Right atrium auricular region (tissue), 2 donors: ENCODE results near the gene TAX1BP1. TPM values are rescaled to one million over a fixed set of nuclear protein-coding genes. Genes with fewer than 3 reads are reported as not detected.

Source experiments
- DNase-seq: peaks from one replicate; pipeline ENCODE4 v3.0.0-alpha.2; 2019; ENCODE audit warnings: low spot score
- H3K27ac ChIP-seq, 2 donors: fragments of 200-600 bp; sonication (generic); 1 replicate in 1 of 2; 2 replicates in 1 of 2; pipeline ENCODE4 v1.5.1; 2016 to 2019
- H3K27me3 ChIP-seq, 2 donors: fragments of 200-600 bp; sonication (generic); one replicate each; pipeline versions ENCODE4 v1.5.1 to v1.6.0; 2017 to 2019
- H3K36me3 ChIP-seq: fragments of 200-600 bp; sonication (generic); one replicate; pipeline ENCODE4 v1.5.1; 2016
- H3K4me1 ChIP-seq, 2 donors: fragments of 200-600 bp; sonication (generic); one replicate each; pipeline versions ENCODE4 v1.5.1 to v1.6.0; 2017 to 2019
- H3K4me3 ChIP-seq, 2 donors: fragments of 200-600 bp; sonication (generic); 1 replicate in 1 of 2; 2 replicates in 1 of 2; pipeline ENCODE4 v1.5.1; 2017 to 2019; ENCODE audit warnings: mild to moderate bottlenecking in 1 of 2, moderate library complexity in 1 of 2
- H3K9me3 ChIP-seq, 2 donors: fragments of 200-600 bp; sonication (generic); one replicate each; pipeline ENCODE4 v1.5.1; 2019
- total RNA-seq, 2 donors: library from RNA; depleted of rRNA; stranded (reverse); fragments of >200 nt; gene quantifications; one replicate each; pipeline ENCODE4 v1.1.0, GENCODE V29; 2016
- TF ChIP-seq, protein P1 (sequence below), 2 donors: fragments of 200-600 bp; sonication (generic); IDR thresholded peaks; one replicate each; pipeline ENCODE4 v1.5.1; 2019; ENCODE audit warnings: antibody characterized with exemption in 2 of 2

TAX1BP1 gene
- total RNA-seq, 2 donors from 2014 or later, result 90.0 to 124 TPM

DNA sequence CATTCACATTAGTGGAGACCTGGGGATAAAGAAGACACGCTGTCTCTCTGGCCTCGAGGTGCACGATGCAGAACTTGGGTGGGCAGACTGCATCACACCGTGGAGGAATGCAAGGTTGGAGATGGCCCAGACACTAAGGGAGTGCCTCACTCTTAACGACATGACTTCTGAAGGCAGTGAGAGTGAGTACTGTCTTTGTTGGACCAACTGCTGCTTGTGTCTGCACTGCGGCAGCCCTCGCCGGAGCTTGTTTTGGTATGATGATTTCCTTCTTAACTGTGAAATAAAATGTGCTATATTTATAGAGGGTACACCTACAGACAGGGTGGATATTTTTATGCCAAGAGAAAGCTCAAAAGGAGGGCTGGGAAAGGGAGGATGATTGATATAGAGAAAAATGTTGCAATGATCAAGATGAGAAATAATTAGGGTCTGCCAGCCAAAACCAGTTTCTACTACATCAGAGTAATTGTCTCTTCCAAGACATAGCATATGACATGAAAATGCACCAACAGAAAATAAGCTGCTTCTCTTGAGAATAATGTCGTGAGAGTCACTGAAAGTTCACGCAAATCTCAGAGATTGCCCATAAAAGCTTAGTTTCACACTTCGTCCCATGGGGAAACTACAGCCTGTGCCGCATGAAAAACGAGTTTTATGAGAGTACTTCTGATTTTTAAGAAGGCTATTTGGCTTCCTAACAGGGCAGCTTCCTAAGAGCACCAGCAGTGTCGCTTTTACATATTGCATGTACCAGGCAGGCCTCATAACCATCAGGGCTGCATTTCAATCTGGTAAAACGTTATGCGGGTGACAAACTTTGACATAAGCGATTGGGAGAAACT is 127.1 kb downstream of the TAX1BP1 start:
- DNase-seq, result no peak
- TF ChIP-seq, protein P1, sequence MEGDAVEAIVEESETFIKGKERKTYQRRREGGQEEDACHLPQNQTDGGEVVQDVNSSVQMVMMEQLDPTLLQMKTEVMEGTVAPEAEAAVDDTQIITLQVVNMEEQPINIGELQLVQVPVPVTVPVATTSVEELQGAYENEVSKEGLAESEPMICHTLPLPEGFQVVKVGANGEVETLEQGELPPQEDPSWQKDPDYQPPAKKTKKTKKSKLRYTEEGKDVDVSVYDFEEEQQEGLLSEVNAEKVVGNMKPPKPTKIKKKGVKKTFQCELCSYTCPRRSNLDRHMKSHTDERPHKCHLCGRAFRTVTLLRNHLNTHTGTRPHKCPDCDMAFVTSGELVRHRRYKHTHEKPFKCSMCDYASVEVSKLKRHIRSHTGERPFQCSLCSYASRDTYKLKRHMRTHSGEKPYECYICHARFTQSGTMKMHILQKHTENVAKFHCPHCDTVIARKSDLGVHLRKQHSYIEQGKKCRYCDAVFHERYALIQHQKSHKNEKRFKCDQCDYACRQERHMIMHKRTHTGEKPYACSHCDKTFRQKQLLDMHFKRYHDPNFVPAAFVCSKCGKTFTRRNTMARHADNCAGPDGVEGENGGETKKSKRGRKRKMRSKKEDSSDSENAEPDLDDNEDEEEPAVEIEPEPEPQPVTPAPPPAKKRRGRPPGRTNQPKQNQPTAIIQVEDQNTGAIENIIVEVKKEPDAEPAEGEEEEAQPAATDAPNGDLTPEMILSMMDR (IDR thresholded peaks at IDR 0.05), result no peak
- H3K9me3 ChIP-seq, result no peaks in the 10 kb centered on the region
- no peaks in the 10 kb centered on the region for H3K4me1 ChIP-seq
- H3K27me3 ChIP-seq, result no peaks in the 10 kb centered on the region
- no peaks in the 10 kb centered on the region for H3K36me3 ChIP-seq
- no peak overlapping the region for H3K4me3 ChIP-seq
- H3K27ac ChIP-seq, result no peak overlapping the region

DNA sequence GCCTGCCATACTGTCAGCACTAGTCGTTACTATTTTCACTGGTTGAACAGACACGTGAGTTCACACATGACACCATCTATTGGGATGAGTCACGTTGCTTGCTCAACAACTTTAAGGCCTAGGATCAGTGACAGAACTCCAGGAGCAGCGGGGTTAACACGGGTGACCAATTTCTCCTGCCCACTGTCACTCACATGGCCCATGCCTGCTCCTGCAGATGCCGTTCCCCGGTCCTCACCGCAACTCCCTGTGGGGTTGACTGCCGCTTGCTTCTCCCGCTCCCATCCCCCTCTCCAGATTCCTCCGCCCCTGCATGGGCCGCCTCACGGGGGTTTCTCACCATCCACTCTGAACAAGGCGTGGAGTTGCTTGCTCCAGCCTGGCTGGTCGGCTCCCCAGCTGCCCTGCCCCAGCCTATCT is 128.2 kb downstream of the TAX1BP1 start:
- Histone ChIP-seq H3K36me3 (no peaks in the 10 kb centered on the region), H3K4me3 (no peak overlapping the region), H3K27me3 (no peaks in the 10 kb centered on the region), H3K9me3 (no peaks in the 10 kb centered on the region), H3K4me1 (peaks cover 0 to 5% of the 10 kb centered on the region in 2 donors), H3K27ac (no peak overlapping the region)
- TF ChIP-seq, protein P1 (IDR thresholded peaks at IDR 0.05), result no peak
- DNase-seq, result no peak

DNA sequence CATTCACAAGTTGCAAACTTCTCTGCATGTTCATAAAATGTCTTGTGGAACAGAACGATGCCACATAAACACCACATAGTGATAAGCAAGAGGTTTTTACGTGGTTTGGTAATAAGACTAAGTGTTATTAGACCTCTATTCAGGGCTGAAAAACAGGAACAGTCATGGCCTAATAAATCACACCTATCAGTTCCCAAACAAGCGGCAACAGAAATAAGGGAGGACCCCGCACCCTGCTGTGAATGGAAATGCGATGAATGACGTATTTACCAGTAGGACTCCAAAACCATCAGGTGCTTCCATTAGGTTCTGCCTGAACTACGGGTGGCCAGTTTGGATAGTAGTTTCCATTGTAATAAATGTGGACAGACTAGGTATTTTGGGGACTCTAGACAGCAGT is 129.1 kb downstream of the TAX1BP1 start:
- H3K4me3 ChIP-seq, result no peak overlapping the region
- no peak overlapping the region for H3K27ac ChIP-seq
- TF ChIP-seq, protein P1 (IDR thresholded peaks at IDR 0.05), result no peak
- no peak for DNase-seq
- H3K36me3 ChIP-seq, result no peaks in the 10 kb centered on the region
- H3K27me3 ChIP-seq, result no peaks in the 10 kb centered on the region
- no peaks in the 10 kb centered on the region for H3K9me3 ChIP-seq
- H3K4me1 ChIP-seq, result peaks cover 0 to 9% of the 10 kb centered on the region in 2 donors

DNA sequence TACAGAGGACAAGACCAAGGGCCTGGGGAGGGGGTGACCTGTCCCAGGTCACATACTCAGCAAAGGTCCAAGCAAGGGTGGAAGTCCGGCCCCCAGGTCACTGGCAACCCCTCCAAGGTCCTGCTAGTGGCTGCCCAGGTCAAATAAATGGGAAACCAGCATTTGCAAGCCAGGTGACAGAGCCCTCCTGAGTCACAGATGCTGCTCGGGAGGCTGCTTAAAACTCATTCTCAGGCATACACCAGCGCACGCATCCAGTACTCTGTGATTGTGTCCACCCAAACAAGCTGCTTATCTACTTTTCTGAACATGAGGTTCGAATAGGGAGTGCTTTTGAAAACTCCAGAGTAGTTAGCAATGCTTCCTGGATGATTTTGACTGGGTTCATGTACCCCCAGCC is 130.6 kb downstream of the TAX1BP1 start:
- no peaks in the 10 kb centered on the region for H3K9me3 ChIP-seq
- H3K36me3 ChIP-seq, result no peaks in the 10 kb centered on the region
- no peak overlapping the region for H3K4me3 ChIP-seq
- H3K4me1 ChIP-seq, result peaks cover 0 to 16% of the 10 kb centered on the region in 2 donors
- no peak overlapping the region for H3K27ac ChIP-seq
- no peak for DNase-seq
- H3K27me3 ChIP-seq, result no peaks in the 10 kb centered on the region
- TF ChIP-seq, protein P1 (IDR thresholded peaks at IDR 0.05), result no peak

DNA sequence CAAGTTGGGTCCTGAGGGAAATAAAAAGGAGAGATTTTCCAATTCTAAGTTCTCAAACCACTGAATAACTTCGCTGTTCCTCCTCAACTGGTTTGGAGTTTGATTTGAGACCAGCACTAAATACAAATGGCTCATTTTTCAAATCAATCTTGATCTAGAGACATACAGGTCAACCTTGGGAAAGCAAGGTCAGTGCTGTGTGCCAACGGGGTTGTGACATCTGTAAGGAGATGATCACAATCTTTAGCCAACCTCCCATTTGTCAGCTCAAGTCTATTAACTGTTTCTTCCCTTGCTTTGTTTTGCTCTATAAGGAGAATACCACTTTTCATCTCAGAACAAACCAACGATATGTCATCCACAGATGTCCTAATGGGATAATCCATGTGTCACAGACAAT is 131.1 kb downstream of the TAX1BP1 start:
- H3K4me3 ChIP-seq, result no peak overlapping the region

More for the DNA sequence above, 131.1 kb downstream of the TAX1BP1 start:
- Histone ChIP-seq H3K9me3 (no peaks in the 10 kb centered on the region), H3K27ac (no peak overlapping the region), H3K36me3 (no peaks in the 10 kb centered on the region), H3K4me1 (peaks cover 0 to 16% of the 10 kb centered on the region in 2 donors), H3K27me3 (no peaks in the 10 kb centered on the region)
- TF ChIP-seq, protein P1 (IDR thresholded peaks at IDR 0.05), result no peak
- no peak for DNase-seq
